IgD-negative memory B cell (primary cell): Measurements from ENCODE around the gene ZFX. TPM values are rescaled to one million over a fixed set of nuclear protein-coding genes. Genes with fewer than 3 reads are reported as not detected.

ENCODE experiments used
- H3K27ac Mint-ChIP-seq, 3 donors: one replicate each; pipeline ENCODE4 v1.8.0; 2020 to 2022; ENCODE audit warnings: mild to moderate bottlenecking in 3 of 3, mixed read lengths in 3 of 3, moderate library complexity in 1 of 3
- H3K27me3 Mint-ChIP-seq: one replicate; pipeline ENCODE4 v1.8.0; 2021; ENCODE audit warnings: mixed read lengths
- H3K36me3 Mint-ChIP-seq: one replicate; pipeline ENCODE4 v1.8.0; 2020; ENCODE audit warnings: mild to moderate bottlenecking, mixed read lengths
- H3K4me1 Mint-ChIP-seq, 3 donors: one replicate each; pipeline ENCODE4 v1.8.0; 2020 to 2022; ENCODE audit warnings: mixed read lengths in 3 of 3, mild to moderate bottlenecking in 1 of 3
- H3K4me3 Mint-ChIP-seq, 4 donors: one replicate each; pipeline ENCODE4 v1.8.0; 2020 to 2022; ENCODE audit warnings: mild to moderate bottlenecking in 4 of 4, mixed read lengths in 4 of 4, moderate library complexity in 3 of 4
- H3K9me3 Mint-ChIP-seq, 3 donors: one replicate each; pipeline ENCODE4 v1.8.0; 2020 to 2021; ENCODE audit warnings: mixed read lengths in 3 of 3, mild to moderate bottlenecking in 1 of 3
- polyA plus RNA-seq: library from polyadenylated mRNA; unstranded; fragments of 300-500 nt; fragmentation: Illumina TruSeq; gene quantifications from one replicate; pipeline ENCODE4 v1.2.3, GENCODE V29; 2021

The ZFX gene
- polyA plus RNA-seq, 1 donor from 2014 or later = 39.1 TPM

GRCh38 chrX:24202465-24203031 lies 53.0 kb downstream of the ZFX start:
- Mint-ChIP-seq H3K27ac (peak overlapping the region in 2 of 3 donors; percentile 32 to 74), H3K4me1 (peaks cover 31 to 52% (median 49%) of the 10 kb centered on the region in 3 donors)

GRCh38 chrX:24203072-24203808 lies 53.7 kb downstream of the ZFX start:
- Mint-ChIP-seq H3K4me1 (peaks cover 31 to 49% (median 49%) of the 10 kb centered on the region in 3 donors), H3K9me3 (no peaks in the 10 kb centered on the region), H3K27me3 (no peaks in the 10 kb centered on the region), H3K27ac (peak overlapping the region; percentile 4 to 74 (median 18)), H3K36me3 (no peaks in the 10 kb centered on the region), H3K4me3 (no peak overlapping the region)

More at GRCh38 chrX:24202465-24203031, 53.0 kb downstream of the ZFX start:
- Mint-ChIP-seq H3K36me3 (no peaks in the 10 kb centered on the region), H3K27me3 (no peaks in the 10 kb centered on the region), H3K4me3 (no peak overlapping the region), H3K9me3 (no peaks in the 10 kb centered on the region)

- peak overlapping the region in 1 of 3 donors; percentile 21 for H3K27ac Mint-ChIP-seq
- H3K9me3 Mint-ChIP-seq = no peaks in the 10 kb centered on the region
- H3K27me3 Mint-ChIP-seq = no peaks in the 10 kb centered on the region
- no peaks in the 10 kb centered on the region for H3K36me3 Mint-ChIP-seq
- H3K4me3 Mint-ChIP-seq = no peak overlapping the region
- peaks cover 24 to 42% (median 41%) of the 10 kb centered on the region in 3 donors for H3K4me1 Mint-ChIP-seq
Measured at GRCh38 chrX:24204331-24204730, 54.8 kb downstream of the ZFX start.

- Mint-ChIP-seq H3K9me3 (no peaks in the 10 kb centered on the region), H3K27ac (peak overlapping the region in 2 of 3 donors; percentile 21 to 77), H3K4me1 (peaks cover 22 to 40% (median 39%) of the 10 kb centered on the region in 3 donors), H3K36me3 (no peaks in the 10 kb centered on the region), H3K4me3 (peak overlapping the region in 1 of 4 donors; percentile 1), H3K27me3 (no peaks in the 10 kb centered on the region)
Measured at GRCh38 chrX:24204958-24205357, 55.4 kb downstream of the ZFX start.

GRCh38 chrX:24207826-24208225 lies 58.3 kb downstream of the ZFX start:
- H3K4me1 Mint-ChIP-seq = peaks cover 13 to 20% (median 18%) of the 10 kb centered on the region in 3 donors
- no peaks in the 10 kb centered on the region for H3K36me3 Mint-ChIP-seq
- no peaks in the 10 kb centered on the region for H3K9me3 Mint-ChIP-seq
- H3K27me3 Mint-ChIP-seq = no peaks in the 10 kb centered on the region
- peak overlapping the region in 2 of 3 donors; percentile 20 to 63 for H3K27ac Mint-ChIP-seq
- no peak overlapping the region for H3K4me3 Mint-ChIP-seq

- H3K4me3 Mint-ChIP-seq = no peak overlapping the region
- H3K36me3 Mint-ChIP-seq = no peaks in the 10 kb centered on the region
- peaks cover 11 to 15% (median 12%) of the 10 kb centered on the region in 3 donors for H3K4me1 Mint-ChIP-seq
- H3K27me3 Mint-ChIP-seq = no peaks in the 10 kb centered on the region
- no peak overlapping the region for H3K27ac Mint-ChIP-seq
- H3K9me3 Mint-ChIP-seq = no peaks in the 10 kb centered on the region
Measured at GRCh38 chrX:24208496-24209240, 59.1 kb downstream of the ZFX start.

- H3K4me3 Mint-ChIP-seq = no peak overlapping the region
- no peaks in the 10 kb centered on the region for H3K9me3 Mint-ChIP-seq
- no peak overlapping the region for H3K27ac Mint-ChIP-seq
- peaks cover 3 to 12% (median 6%) of the 10 kb centered on the region in 3 donors for H3K4me1 Mint-ChIP-seq
- no peaks in the 10 kb centered on the region for H3K36me3 Mint-ChIP-seq
- no peaks in the 10 kb centered on the region for H3K27me3 Mint-ChIP-seq
Measured at GRCh38 chrX:24210190-24210589, 60.7 kb downstream of the ZFX start.

- H3K36me3 Mint-ChIP-seq = peaks cover 2% of the 10 kb centered on the region
- peaks cover 9 to 23% (median 15%) of the 10 kb centered on the region in 3 donors for H3K4me1 Mint-ChIP-seq
- no peak overlapping the region for H3K27ac Mint-ChIP-seq
- no peaks in the 10 kb centered on the region for H3K27me3 Mint-ChIP-seq
- no peaks in the 10 kb centered on the region for H3K9me3 Mint-ChIP-seq
- H3K4me3 Mint-ChIP-seq = no peak overlapping the region
Measured at GRCh38 chrX:24214568-24214967, 65.0 kb downstream of the ZFX start.

GRCh38 chrX:24215272-24215671 lies 65.7 kb downstream of the ZFX start:
- H3K27ac Mint-ChIP-seq = no peak overlapping the region
- H3K9me3 Mint-ChIP-seq = no peaks in the 10 kb centered on the region
- H3K27me3 Mint-ChIP-seq = no peaks in the 10 kb centered on the region
- no peak overlapping the region for H3K4me3 Mint-ChIP-seq
- peaks cover 2% of the 10 kb centered on the region for H3K36me3 Mint-ChIP-seq
- peaks cover 9 to 23% (median 15%) of the 10 kb centered on the region in 3 donors for H3K4me1 Mint-ChIP-seq

- Mint-ChIP-seq H3K4me3 (no peak overlapping the region), H3K9me3 (no peaks in the 10 kb centered on the region), H3K27me3 (no peaks in the 10 kb centered on the region), H3K4me1 (peaks cover 9 to 23% (median 15%) of the 10 kb centered on the region in 3 donors), H3K27ac (peak overlapping the region in 1 of 3 donors; percentile 59), H3K36me3 (peaks cover 2% of the 10 kb centered on the region)
Measured at GRCh38 chrX:24216037-24216436, 66.5 kb downstream of the ZFX start.

GRCh38 chrX:24216827-24217226 lies 67.3 kb downstream of the ZFX start:
- no peaks in the 10 kb centered on the region for H3K27me3 Mint-ChIP-seq
- peak overlapping the region in 2 of 3 donors; percentile 9 to 34 for H3K27ac Mint-ChIP-seq
- H3K4me1 Mint-ChIP-seq = peaks cover 9 to 23% (median 15%) of the 10 kb centered on the region in 3 donors
- no peak overlapping the region for H3K4me3 Mint-ChIP-seq
- H3K9me3 Mint-ChIP-seq = no peaks in the 10 kb centered on the region
- peaks cover 2% of the 10 kb centered on the region for H3K36me3 Mint-ChIP-seq

GRCh38 chrX:24219320-24219719 lies 69.8 kb downstream of the ZFX start:
- Mint-ChIP-seq H3K4me3 (no peak overlapping the region), H3K9me3 (no peaks in the 10 kb centered on the region), H3K27ac (no peak overlapping the region), H3K36me3 (peaks cover 2% of the 10 kb centered on the region), H3K27me3 (no peaks in the 10 kb centered on the region), H3K4me1 (peaks cover 7 to 23% (median 15%) of the 10 kb centered on the region in 3 donors)

- Mint-ChIP-seq H3K9me3 (peaks cover 4 to 12% (median 4%) of the 10 kb centered on the region in 3 donors), H3K4me3 (no peak overlapping the region), H3K27me3 (no peaks in the 10 kb centered on the region), H3K27ac (no peak overlapping the region), H3K4me1 (peaks cover 0 to 6% (median 4%) of the 10 kb centered on the region in 3 donors), H3K36me3 (peaks cover 8% of the 10 kb centered on the region)
Measured at GRCh38 chrX:24221872-24222271, 72.3 kb downstream of the ZFX start.

- H3K36me3 Mint-ChIP-seq = peaks cover 6% of the 10 kb centered on the region
- no peaks in the 10 kb centered on the region for H3K4me1 Mint-ChIP-seq
- no peak overlapping the region for H3K4me3 Mint-ChIP-seq
- H3K27me3 Mint-ChIP-seq = peaks cover 4% of the 10 kb centered on the region
- no peak overlapping the region for H3K27ac Mint-ChIP-seq
- H3K9me3 Mint-ChIP-seq = peaks cover 6 to 16% (median 6%) of the 10 kb centered on the region in 3 donors
Measured at GRCh38 chrX:24225265-24225664, 75.7 kb downstream of the ZFX start.

GRCh38 chrX:24226176-24226575 lies 76.6 kb downstream of the ZFX start:
- peaks cover 6% of the 10 kb centered on the region for H3K36me3 Mint-ChIP-seq
- no peak overlapping the region for H3K4me3 Mint-ChIP-seq
- H3K27me3 Mint-ChIP-seq = peaks cover 5% of the 10 kb centered on the region
- H3K4me1 Mint-ChIP-seq = no peaks in the 10 kb centered on the region
- H3K9me3 Mint-ChIP-seq = peaks cover 6 to 16% (median 6%) of the 10 kb centered on the region in 3 donors
- H3K27ac Mint-ChIP-seq = no peak overlapping the region
